Activated CD4-positive, alpha-beta T cell treated with anti-CD3 and anti-CD28 coated beads for 36 hours (primary cell): ENCODE measurements around the gene PPIP5K2. TPM values are rescaled to one million over a fixed set of nuclear protein-coding genes. Genes with fewer than 3 reads are reported as not detected.
"Not testable (repeated sequence)": the region's sequence is repeated elsewhere in the genome, so short reads cannot be mapped to it uniquely, and the experiment has no call there.

Experiments used
- ATAC-seq: fragments of 200-7000 bp; cut with Tn5 transposase; one replicate; pipeline ENCODE4 v1.10.0; 2021; ENCODE audit warnings: mild to moderate bottlenecking, moderate library complexity
- CTCF ChIA-PET: fragments of 350-600 bp; sonication (Branson Sonifier 250); formaldehyde crosslinking; loops from one replicate; lab custom pipeline; 2021; ENCODE audit warnings: antibody characterized with exemption; lab: Charles Lee
- POLR2A ChIA-PET: fragments of 350-600 bp; sonication (Branson Sonifier 250); formaldehyde crosslinking; loops from one replicate; lab custom pipeline; 2021; ENCODE audit warnings: antibody characterized with exemption, inconsistent platforms; lab: Charles Lee
- DNase-seq: peaks from one replicate; pipeline ENCODE4 v3.0.0-alpha.2; 2020
- H3K27ac Mint-ChIP-seq: one replicate; pipeline ENCODE4 v1.8.0; 2021; ENCODE audit warnings: mixed read lengths
- H3K27me3 Mint-ChIP-seq: one replicate; pipeline ENCODE4 v1.8.0; 2021; ENCODE audit warnings: mixed read lengths
- H3K36me3 Mint-ChIP-seq: one replicate; pipeline ENCODE4 v1.8.0; 2021; ENCODE audit warnings: low read depth, mixed read lengths
- H3K4me1 Mint-ChIP-seq: one replicate; pipeline ENCODE4 v1.8.0; 2021; ENCODE audit warnings: mixed read lengths
- H3K4me3 Mint-ChIP-seq: one replicate; pipeline ENCODE4 v1.8.0; 2021; ENCODE audit warnings: mild to moderate bottlenecking, moderate library complexity, mixed read lengths
- H3K9me3 Mint-ChIP-seq: one replicate; pipeline ENCODE4 v1.8.0; 2021; ENCODE audit warnings: low read depth, mixed read lengths
- intact Hi-C, 2 experiments: fragments of 100-400 bp; cut with DNase I in 1 of 2; cut with micrococcal nuclease in 1 of 2; formaldehyde crosslinking; loops; one replicate each; pipeline versions ENCODE4 v1.14.2 to v1.15.1; 2022 to 2024; cut with DNase I, micrococcal nuclease
- total RNA-seq, 2 experiments: library from RNA; stranded (reverse); gene quantifications; one replicate each; pipeline ENCODE4 v1.2.3, GENCODE V29; 2021

PPIP5K2 gene
- total RNA-seq: 10 to 100 TPM; 49.5 to 53.4 TPM

- no peaks in the 10 kb centered on the region for H3K9me3 Mint-ChIP-seq
- ATAC-seq (peak; percentile 91), DNase-seq (peak; percentile 97)
- ChIA-PET POLR2A (interaction anchor here (0.5 to 1.5 kb wide), 7 partner anchors 138 to 428 kb away, joined by 3 to 10 read pairs (median 3); partner anchors contain the start of gene MACIR), CTCF (interaction anchor here (0.7 to 2.1 kb wide), 9 partner anchors 9 to 365 kb away, joined by 3 to 10 read pairs (median 4); partner anchors contain the start of gene PAM)
- H3K27ac Mint-ChIP-seq: peak within 1 kb of the TSS; percentile 95
- H3K36me3 Mint-ChIP-seq: peaks cover 10% of the 10 kb centered on the region
- H3K27me3 Mint-ChIP-seq: no peaks in the 10 kb centered on the region
- peak within 1 kb of the TSS; percentile 76 for H3K4me3 Mint-ChIP-seq
- intact Hi-C loops: loop anchor here (1.0 to 5.0 kb wide), 7 partner anchors 15 to 365 kb away; partner anchors contain the start of genes MACIR (in 2 of the 2) and PAM (in 1 of the 2)
- peaks cover 39% of the 10 kb centered on the region for H3K4me1 Mint-ChIP-seq
These were observed at the start of gene PPIP5K2, which contains the start of gene GIN1 for GRCh38 chr5:103119765-103120606. TSS of gene PPIP5K2 (plus strand) at chr5:103120301. CDS start at chr5:103129590, 9,289 bp downstream. TSS of gene GIN1 (minus strand) at chr5:103120138. CDS start at chr5:103108707, 11,431 bp downstream.

GRCh38 chr5:103073500-103073899, 46.6 kb upstream of the PPIP5K2 start:
- H3K27ac Mint-ChIP-seq, H3K36me3 Mint-ChIP-seq, CTCF ChIA-PET, H3K4me1 Mint-ChIP-seq, POLR2A ChIA-PET, intact Hi-C loops, H3K27me3 Mint-ChIP-seq, ATAC-seq, DNase-seq, H3K4me3 Mint-ChIP-seq: not testable (repeated sequence)
- H3K9me3 Mint-ChIP-seq: peaks cover 40% of the 10 kb centered on the region

GRCh38 chr5:103075442-103075841, 44.7 kb upstream of the PPIP5K2 start:
- no peaks in the 10 kb centered on the region for H3K27me3 Mint-ChIP-seq
- ATAC-seq (no peak), DNase-seq (no peak)
- POLR2A ChIA-PET: no interaction called here
- peaks cover 3% of the 10 kb centered on the region for H3K36me3 Mint-ChIP-seq
- no peaks in the 10 kb centered on the region for H3K4me1 Mint-ChIP-seq
- CTCF ChIA-PET: interaction anchor here (1.2 kb wide), 1 partner anchor 92 kb away, joined by 3 read pairs; no protein-coding TSS in a partner anchor
- H3K4me3 Mint-ChIP-seq: no peak overlapping the region
- no peak overlapping the region for H3K27ac Mint-ChIP-seq
- peaks cover 46% of the 10 kb centered on the region for H3K9me3 Mint-ChIP-seq
- intact Hi-C loops: no loop called here

- ChIA-PET POLR2A (interaction anchor here (0.6 kb wide), 1 partner anchor 125 kb away, joined by 6 read pairs; no protein-coding TSS in a partner anchor), CTCF (no interaction called here)
- intact Hi-C loops: no loop called here
- Mint-ChIP-seq H3K27me3 (no peaks in the 10 kb centered on the region), H3K27ac (no peak overlapping the region), H3K36me3 (peaks cover 18% of the 10 kb centered on the region), H3K4me3 (no peak overlapping the region), H3K4me1 (no peaks in the 10 kb centered on the region), H3K9me3 (peaks cover 68% of the 10 kb centered on the region)
- no peak for DNase-seq
- ATAC-seq: no peak
These were observed 40.3 kb upstream of the PPIP5K2 start for GRCh38 chr5:103079796-103080195.

GRCh38 chr5:103086547-103086946, 33.6 kb upstream of the PPIP5K2 start:
- Mint-ChIP-seq H3K36me3 (peaks cover 50% of the 10 kb centered on the region), H3K27me3 (no peaks in the 10 kb centered on the region), H3K4me1 (no peaks in the 10 kb centered on the region), H3K9me3 (peaks cover 33% of the 10 kb centered on the region), H3K4me3 (no peak overlapping the region), H3K27ac (no peak overlapping the region)
- no peak for DNase-seq
- ChIA-PET POLR2A (no interaction called here), CTCF (no interaction called here)
- intact Hi-C loops: no loop called here
- ATAC-seq: no peak

GRCh38 chr5:103089272-103089671, 30.8 kb upstream of the PPIP5K2 start:
- Mint-ChIP-seq H3K4me3 (no peak overlapping the region), H3K4me1 (no peaks in the 10 kb centered on the region), H3K9me3 (peaks cover 11% of the 10 kb centered on the region), H3K36me3 (peaks cover 50% of the 10 kb centered on the region), H3K27me3 (no peaks in the 10 kb centered on the region), H3K27ac (no peak overlapping the region)
- POLR2A ChIA-PET: no interaction called here
- CTCF ChIA-PET: interaction anchor here (0.7 kb wide), 1 partner anchor 143 kb away, joined by 3 read pairs; no protein-coding TSS in a partner anchor
- intact Hi-C loops: no loop called here
- no peak for ATAC-seq
- no peak for DNase-seq

GRCh38 chr5:103090791-103091190, 29.3 kb upstream of the PPIP5K2 start:
- Mint-ChIP-seq H3K36me3 (peaks cover 44% of the 10 kb centered on the region), H3K27ac (no peak overlapping the region), H3K27me3 (no peaks in the 10 kb centered on the region), H3K4me3 (no peak overlapping the region), H3K9me3 (peaks cover 6% of the 10 kb centered on the region), H3K4me1 (no peaks in the 10 kb centered on the region)
- POLR2A ChIA-PET: no interaction called here
- intact Hi-C loops: no loop called here
- CTCF ChIA-PET: no interaction called here
- ATAC-seq: no peak
- no peak for DNase-seq

GRCh38 chr5:103092676-103093075, 27.4 kb upstream of the PPIP5K2 start:
- Mint-ChIP-seq H3K4me3 (no peak overlapping the region), H3K27ac (no peak overlapping the region), H3K4me1 (no peaks in the 10 kb centered on the region), H3K9me3 (no peaks in the 10 kb centered on the region), H3K27me3 (no peaks in the 10 kb centered on the region), H3K36me3 (peaks cover 34% of the 10 kb centered on the region)
- ATAC-seq: no peak
- intact Hi-C loops: no loop called here
- no peak for DNase-seq
- ChIA-PET CTCF (no interaction called here), POLR2A (no interaction called here)

- Mint-ChIP-seq H3K27ac (no peak overlapping the region), H3K4me3 (no peak overlapping the region), H3K27me3 (no peaks in the 10 kb centered on the region), H3K9me3 (no peaks in the 10 kb centered on the region), H3K4me1 (no peaks in the 10 kb centered on the region), H3K36me3 (peaks cover 32% of the 10 kb centered on the region)
- no peak for DNase-seq
- no peak for ATAC-seq
- intact Hi-C loops: no loop called here
- ChIA-PET CTCF (interaction anchor here (0.7 kb wide), 1 partner anchor 26 kb away, joined by 3 read pairs; no protein-coding TSS in a partner anchor), POLR2A (no interaction called here)
These were observed 26.4 kb upstream of the PPIP5K2 start for GRCh38 chr5:103093727-103094126.

GRCh38 chr5:103094737-103095136, 25.4 kb upstream of the PPIP5K2 start:
- Mint-ChIP-seq H3K27ac (no peak overlapping the region), H3K36me3 (peaks cover 27% of the 10 kb centered on the region), H3K27me3 (no peaks in the 10 kb centered on the region), H3K9me3 (no peaks in the 10 kb centered on the region), H3K4me3 (no peak overlapping the region), H3K4me1 (no peaks in the 10 kb centered on the region)
- no peak for DNase-seq
- CTCF ChIA-PET: interaction anchor here (0.9 kb wide), 1 partner anchor 414 kb away, joined by 4 read pairs; no protein-coding TSS in a partner anchor
- intact Hi-C loops: no loop called here
- no peak for ATAC-seq
- POLR2A ChIA-PET: no interaction called here

- ChIA-PET POLR2A (no interaction called here), CTCF (interaction anchor here (1.2 kb wide), 1 partner anchor 418 kb away, joined by 5 read pairs; no protein-coding TSS in a partner anchor)
- DNase-seq: no peak
- no peak for ATAC-seq
- intact Hi-C loops: no loop called here
- Mint-ChIP-seq H3K9me3 (no peaks in the 10 kb centered on the region), H3K27ac (no peak overlapping the region), H3K4me3 (no peak overlapping the region), H3K4me1 (no peaks in the 10 kb centered on the region), H3K27me3 (no peaks in the 10 kb centered on the region), H3K36me3 (peaks cover 25% of the 10 kb centered on the region)
These were observed 21.1 kb upstream of the PPIP5K2 start for GRCh38 chr5:103098993-103099392.
